Retinal pigment epithelial cell (primary cell): ENCODE data around the gene ENKUR.

ENCODE experiments used
- DNase-seq: peaks from one replicate; pipeline ENCODE4 v3.0.0-alpha.2; 2010; ENCODE audit warnings: low read depth
- H3K4me3 ChIP-seq: 2 replicates; pipeline ENCODE4 v1.5.1; 2011; ENCODE audit warnings: mild to moderate bottlenecking, low read length, control low read depth, moderate library complexity
- TF ChIP-seq, protein P1 (sequence below): conservative IDR thresholded peaks from 2 replicates; pipeline ENCODE4 v1.5.1; 2011; ENCODE audit warnings: low read depth, low read length, control low read depth, inconsistent platforms

ENKUR gene

GRCh38 chr10:25057886-25058285, 41.9 kb upstream of the ENKUR start:
- DNase-seq, result no peak
- H3K4me3 ChIP-seq, result no peak overlapping the region

DNA sequence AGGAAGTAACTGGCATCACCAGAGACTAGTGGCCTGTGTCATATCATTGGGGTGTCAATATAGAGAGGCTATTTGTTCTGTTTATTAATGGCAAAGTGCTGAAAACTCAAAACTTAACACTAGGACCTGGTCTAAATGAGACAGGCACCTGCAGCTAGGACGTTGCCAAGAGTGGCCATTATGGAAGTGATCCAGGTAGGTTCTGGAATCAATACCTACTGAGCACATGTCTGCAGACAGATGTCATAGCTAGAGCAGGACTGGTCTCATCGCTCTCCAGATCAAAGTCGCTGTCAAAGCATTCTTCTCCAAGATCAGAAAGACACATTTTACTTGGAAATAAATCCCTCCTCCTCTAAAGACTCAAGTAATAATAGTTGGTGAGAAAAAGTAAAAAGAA, 40.8 kb upstream of the ENKUR start:
- TF ChIP-seq, protein P1, sequence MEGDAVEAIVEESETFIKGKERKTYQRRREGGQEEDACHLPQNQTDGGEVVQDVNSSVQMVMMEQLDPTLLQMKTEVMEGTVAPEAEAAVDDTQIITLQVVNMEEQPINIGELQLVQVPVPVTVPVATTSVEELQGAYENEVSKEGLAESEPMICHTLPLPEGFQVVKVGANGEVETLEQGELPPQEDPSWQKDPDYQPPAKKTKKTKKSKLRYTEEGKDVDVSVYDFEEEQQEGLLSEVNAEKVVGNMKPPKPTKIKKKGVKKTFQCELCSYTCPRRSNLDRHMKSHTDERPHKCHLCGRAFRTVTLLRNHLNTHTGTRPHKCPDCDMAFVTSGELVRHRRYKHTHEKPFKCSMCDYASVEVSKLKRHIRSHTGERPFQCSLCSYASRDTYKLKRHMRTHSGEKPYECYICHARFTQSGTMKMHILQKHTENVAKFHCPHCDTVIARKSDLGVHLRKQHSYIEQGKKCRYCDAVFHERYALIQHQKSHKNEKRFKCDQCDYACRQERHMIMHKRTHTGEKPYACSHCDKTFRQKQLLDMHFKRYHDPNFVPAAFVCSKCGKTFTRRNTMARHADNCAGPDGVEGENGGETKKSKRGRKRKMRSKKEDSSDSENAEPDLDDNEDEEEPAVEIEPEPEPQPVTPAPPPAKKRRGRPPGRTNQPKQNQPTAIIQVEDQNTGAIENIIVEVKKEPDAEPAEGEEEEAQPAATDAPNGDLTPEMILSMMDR, result no peak
- H3K4me3 ChIP-seq, result no peak overlapping the region
- no peak for DNase-seq

More at GRCh38 chr10:25057886-25058285, 41.9 kb upstream of the ENKUR start:
- TF ChIP-seq, protein P1, result no peak

GRCh38 chr10:25052012-25052411, 36.1 kb upstream of the ENKUR start:
- no peak for DNase-seq
- TF ChIP-seq, protein P1, result no peak
- no peak overlapping the region for H3K4me3 ChIP-seq

DNA sequence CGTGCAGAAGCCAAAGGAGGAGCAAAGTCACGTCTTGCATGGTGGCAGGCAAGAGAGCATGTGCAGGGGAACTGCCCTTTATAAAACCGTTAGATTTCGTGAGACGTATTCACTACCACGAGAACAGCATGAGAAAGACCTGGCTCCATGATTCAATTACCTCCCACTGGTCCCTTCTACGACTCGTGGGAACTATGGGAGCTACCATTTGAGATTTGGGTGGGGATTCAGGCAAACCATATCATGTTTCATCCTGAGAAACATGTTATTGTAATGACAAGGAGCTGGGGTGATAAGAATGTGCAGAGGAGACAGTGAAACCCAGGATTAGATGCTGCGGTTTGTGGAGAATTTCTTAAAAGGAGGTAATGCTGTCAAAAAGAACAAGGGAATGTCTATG, 34.4 kb upstream of the ENKUR start:
- DNase-seq, result no peak
- TF ChIP-seq, protein P1, result no peak
- no peak overlapping the region for H3K4me3 ChIP-seq

GRCh38 chr10:25049966-25050365, 34.0 kb upstream of the ENKUR start:
- TF ChIP-seq, protein P1, result no peak
- no peak for DNase-seq
- H3K4me3 ChIP-seq, result no peak overlapping the region

GRCh38 chr10:25048450-25048849, 32.5 kb upstream of the ENKUR start:
- no peak overlapping the region for H3K4me3 ChIP-seq
- TF ChIP-seq, protein P1, result no peak
- DNase-seq, result no peak

GRCh38 chr10:25047591-25048301, 31.8 kb upstream of the ENKUR start:
- TF ChIP-seq, protein P1, result no peak
- DNase-seq, result no peak
- H3K4me3 ChIP-seq, result no peak overlapping the region
